GM08714 (cell line): ENCODE measurements around the gene PARPBP.
"Not testable (repeated sequence)": the region's sequence is repeated elsewhere in the genome, so short reads cannot be mapped to it uniquely, and the experiment has no call there.

Source experiments
- H3K4me3 ChIP-seq: fragments of 200-500 bp; sonication (Bioruptor generic); 2 replicates; pipeline ENCODE4 v1.5.1; 2014; ENCODE audit warnings: mild to moderate bottlenecking, low read length, inconsistent platforms
- ZNF274 ChIP-seq: IDR thresholded peaks from 2 replicates; pipeline ENCODE4 v1.6.1; 2012; ENCODE audit warnings: mild to moderate bottlenecking, low read depth, low read length

The PARPBP gene

GRCh38 chr12:102119674-102120563 lies at the start of gene PARPBP, which contains the start of gene NUP37:
Gene PARPBP (plus strand): TSS chr12:102120183. CDS start chr12:102123889, 3,706 bp downstream.
Gene NUP37 (minus strand): TSS chr12:102120114. CDS start chr12:102118518, 1,596 bp downstream.
- no peak for TF ChIP-seq ZNF274
- H3K4me3 ChIP-seq, result peak within 1 kb of the TSS; percentile 96

DNA sequence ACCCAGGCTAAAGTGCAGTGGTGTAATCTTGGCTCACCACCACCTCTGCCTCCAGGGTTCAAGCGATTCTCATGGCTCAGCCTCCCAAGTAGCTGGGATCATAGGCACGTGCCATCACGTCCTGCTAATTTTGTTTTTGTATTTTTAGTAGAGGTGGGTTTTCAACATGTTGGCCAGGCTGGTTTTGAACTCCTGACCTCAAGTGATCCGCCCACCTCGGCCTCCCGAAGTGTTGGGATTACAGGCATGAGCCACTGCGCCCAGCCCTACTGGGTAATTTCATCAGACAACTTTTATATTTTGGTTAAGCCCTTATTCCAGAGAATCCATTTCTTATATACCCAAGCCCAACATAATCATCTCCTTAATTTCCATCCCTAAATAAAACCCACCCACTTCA lies 47.9 kb upstream of the PARPBP start:
- H3K4me3 ChIP-seq, result not testable (repeated sequence)

DNA sequence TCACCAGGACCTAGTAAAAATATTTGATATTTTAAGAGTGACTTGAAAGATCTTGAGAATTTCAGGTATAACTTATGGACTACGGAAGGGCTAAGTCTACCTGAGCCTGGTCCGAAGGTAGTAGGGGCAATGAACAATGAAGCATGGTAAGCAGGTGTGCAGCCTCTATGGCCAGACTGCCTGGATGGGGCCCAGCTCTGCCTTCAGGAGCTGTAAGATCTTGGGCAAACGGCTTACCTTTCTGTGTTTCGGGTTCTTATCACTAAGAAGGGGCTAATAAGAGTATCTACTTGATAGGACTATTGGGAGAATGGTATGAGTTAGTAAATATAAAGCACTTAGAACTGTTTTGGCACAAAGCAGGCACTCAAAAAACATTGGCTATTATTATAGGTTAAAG lies 39.1 kb upstream of the PARPBP start:
- no peak for TF ChIP-seq ZNF274
- no peak overlapping the region for H3K4me3 ChIP-seq

- H3K4me3 ChIP-seq, result not testable (repeated sequence)
These were observed 30.7 kb upstream of the PARPBP start for GRCh38 chr12:102089228-102089835.

DNA sequence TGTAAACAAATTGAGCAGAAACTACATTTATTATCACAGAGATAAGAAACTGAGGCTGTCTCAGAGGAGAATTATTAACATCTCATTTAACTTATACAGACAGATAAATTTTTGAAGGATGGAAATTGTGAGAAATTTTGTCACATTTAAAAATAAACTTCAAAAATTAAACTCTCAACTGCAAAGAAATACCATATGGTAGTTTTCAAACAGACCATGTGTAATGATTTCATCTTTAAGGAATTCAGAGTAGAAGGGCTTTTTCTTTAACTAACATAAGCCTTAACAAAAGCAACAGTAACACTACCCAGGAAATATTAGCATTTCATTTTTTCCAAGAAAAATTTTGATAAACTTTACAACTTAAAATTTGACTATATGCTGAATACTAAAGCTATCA lies 26.7 kb upstream of the PARPBP start:
- H3K4me3 ChIP-seq, result no peak overlapping the region
- no peak for TF ChIP-seq ZNF274

DNA sequence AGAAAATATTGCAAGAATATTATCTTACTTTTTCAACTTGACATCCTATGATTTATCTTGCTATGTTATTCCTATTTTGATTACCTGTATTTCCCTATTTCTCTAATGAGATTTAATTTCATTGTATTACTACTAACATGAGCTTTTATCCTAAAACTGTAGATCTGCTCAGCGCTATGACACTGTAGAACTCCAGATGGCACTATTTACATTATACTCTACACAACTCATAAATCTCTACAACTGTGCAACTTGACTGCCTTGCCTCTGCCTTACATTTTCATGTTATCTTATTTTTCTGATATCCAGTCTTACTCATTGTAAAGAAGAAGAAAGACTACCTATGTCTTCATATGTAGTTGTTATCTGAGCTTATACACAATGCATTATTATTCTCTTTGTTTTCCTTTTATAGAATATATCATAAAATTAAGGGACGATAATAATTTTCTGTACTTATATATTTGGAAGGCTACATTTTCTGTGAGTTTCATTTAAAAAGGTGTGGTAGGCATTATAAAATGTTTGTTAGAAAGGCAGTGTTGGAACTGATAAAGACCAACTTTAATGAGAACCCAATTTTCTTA lies 24.2 kb upstream of the PARPBP start:
- H3K4me3 ChIP-seq, result no peak overlapping the region
- TF ChIP-seq ZNF274, result no peak

DNA sequence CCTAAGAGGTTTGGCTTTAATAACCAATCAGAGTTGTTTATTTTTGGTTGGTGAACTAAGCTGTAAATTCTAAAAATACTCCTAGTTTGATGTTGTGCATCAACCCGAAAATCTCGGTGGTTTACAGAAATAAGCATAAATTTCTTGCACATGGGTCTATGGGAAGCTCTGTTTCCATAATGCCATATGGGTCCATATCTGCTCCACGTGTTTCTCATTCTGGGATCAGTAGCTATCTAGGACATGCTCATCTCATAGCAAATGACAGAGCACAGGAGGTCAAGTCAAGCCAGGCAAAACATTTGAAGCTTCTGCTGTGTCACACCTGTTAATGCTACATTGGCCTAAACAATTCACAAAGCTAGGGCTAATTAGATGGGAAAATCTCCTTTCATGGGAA lies 23.1 kb upstream of the PARPBP start:
- TF ChIP-seq ZNF274, result no peak
- H3K4me3 ChIP-seq, result no peak overlapping the region

- no peak overlapping the region for H3K4me3 ChIP-seq
- no peak for TF ChIP-seq ZNF274
These were observed 13.1 kb upstream of the PARPBP start for GRCh38 chr12:102106905-102107304.

GRCh38 chr12:102107970-102108369 lies 12.0 kb upstream of the PARPBP start:
- no peak for TF ChIP-seq ZNF274
- no peak overlapping the region for H3K4me3 ChIP-seq

GRCh38 chr12:102110782-102111181 lies 9.2 kb upstream of the PARPBP start:
- no peak overlapping the region for H3K4me3 ChIP-seq
- no peak for TF ChIP-seq ZNF274

GRCh38 chr12:102114212-102114611 lies 5.8 kb upstream of the PARPBP start:
- no peak overlapping the region for H3K4me3 ChIP-seq
- no peak for TF ChIP-seq ZNF274

- no peak for TF ChIP-seq ZNF274
These were observed 3.6 kb upstream of the PARPBP start for GRCh38 chr12:102116392-102116791.

DNA sequence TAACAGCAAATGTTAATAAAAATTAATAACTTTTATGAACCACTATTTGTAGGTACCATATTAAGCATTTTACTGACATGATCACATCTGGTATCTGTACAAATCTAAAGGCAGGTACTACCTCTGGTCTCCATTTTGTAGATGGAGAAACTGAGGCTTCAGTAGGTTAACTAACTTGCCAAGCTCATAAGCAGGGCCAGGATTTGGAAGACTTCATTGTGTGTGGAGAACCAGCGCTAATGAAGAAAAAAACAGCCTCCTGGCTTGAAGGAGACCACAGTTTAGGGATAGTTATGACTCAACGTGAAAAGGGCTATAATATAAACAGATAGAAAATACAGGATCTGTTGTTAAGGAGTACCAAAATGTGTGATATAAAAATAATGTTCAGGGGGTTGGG lies 1.1 kb upstream of the PARPBP start:
- TF ChIP-seq ZNF274, result no peak
- H3K4me3 ChIP-seq, result peak overlapping the region; percentile 96

More at GRCh38 chr12:102116392-102116791, 3.6 kb upstream of the PARPBP start:
- H3K4me3 ChIP-seq, result no peak overlapping the region

- TF ChIP-seq ZNF274, result no peak
- peak overlapping the region; percentile 96 for H3K4me3 ChIP-seq
These were observed 536 bp downstream of the PARPBP start for GRCh38 chr12:102120564-102120873.

DNA sequence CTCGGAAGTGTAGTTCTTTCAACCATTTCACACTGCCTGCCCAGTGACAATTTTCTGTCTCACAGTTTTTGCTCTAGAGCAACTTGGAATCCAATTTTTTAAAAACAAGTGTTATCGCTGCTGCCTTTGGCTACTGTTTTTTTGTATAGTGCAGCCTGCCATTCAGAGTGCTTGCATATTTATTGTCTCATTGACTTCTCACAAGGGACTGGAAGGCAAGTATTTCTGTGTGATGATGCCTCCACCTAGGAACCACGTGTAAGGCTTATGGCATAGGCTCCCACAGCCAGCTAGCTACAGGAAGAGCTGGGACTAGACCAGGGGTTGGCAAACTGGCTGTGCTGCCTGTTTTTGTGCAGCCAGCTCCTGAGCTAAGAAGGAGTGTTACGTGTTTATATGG lies 903 bp downstream of the PARPBP start:
- H3K4me3 ChIP-seq, result peak overlapping the region; percentile 96
- no peak for TF ChIP-seq ZNF274

GRCh38 chr12:102121328-102121727 lies 1.3 kb downstream of the PARPBP start:
- peak overlapping the region; percentile 96 for H3K4me3 ChIP-seq

GRCh38 chr12:102130720-102131119 lies 10.7 kb downstream of the PARPBP start:
- H3K4me3 ChIP-seq, result not testable (repeated sequence)

GRCh38 chr12:102131442-102131841 lies 11.5 kb downstream of the PARPBP start:
- H3K4me3 ChIP-seq, result not testable (repeated sequence)

DNA sequence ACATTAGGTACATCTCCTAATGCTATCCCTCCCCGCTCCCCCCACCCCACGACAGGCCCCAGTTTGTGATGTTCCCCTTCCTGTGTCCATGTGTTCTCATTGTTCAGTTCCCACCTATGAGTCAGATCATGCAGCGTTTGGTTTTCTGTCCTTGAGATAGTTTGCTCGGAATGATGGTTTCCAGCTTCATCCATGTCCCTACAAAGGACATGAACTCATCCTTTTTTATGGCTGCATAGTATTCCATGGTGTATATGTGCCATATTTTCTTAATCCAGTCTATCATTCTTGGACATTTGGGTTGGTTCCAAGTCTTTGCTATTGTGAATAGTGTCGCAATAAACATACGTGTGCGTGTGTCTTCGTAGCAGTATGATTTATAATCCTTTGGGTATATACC lies 17.6 kb downstream of the PARPBP start:
- not testable (repeated sequence) for H3K4me3 ChIP-seq

GRCh38 chr12:102142866-102143373 lies 22.9 kb downstream of the PARPBP start:
- not testable (repeated sequence) for H3K4me3 ChIP-seq
